NK-92 treated with Interleukin-12 subunit alpha and Interleukin-12 subunit beta, amount 100 ng/mL, for 24 hours (cell line): ENCODE results near the gene TMED1.
"Not testable (repeated sequence)": the region's sequence is repeated elsewhere in the genome, so short reads cannot be mapped to it uniquely, and the experiment has no call there.

Experiments used
- DNase-seq: peaks from one replicate; lab custom pipeline; 2025; lab: John Stamatoyannopoulos, UW

Gene TMED1

GRCh38 chr19:10835754-10836478 is at the start of gene TMED1:
TSS of gene TMED1 (minus strand) at chr19:10836212. CDS start at chr19:10836191, 21 bp downstream.
- DNase-seq = peak; percentile 99

- DNase-seq = no peak
Measured at GRCh38 chr19:10885201-10886169, 49.5 kb upstream of the TMED1 start.

- no peak for DNase-seq
Measured at GRCh38 chr19:10884274-10884673, 48.3 kb upstream of the TMED1 start.

GRCh38 chr19:10882108-10882457 is 46.1 kb upstream of the TMED1 start:
- no peak for DNase-seq

GRCh38 chr19:10881403-10882107 is 45.5 kb upstream of the TMED1 start:
- DNase-seq = no peak

GRCh38 chr19:10878253-10878652 is 42.2 kb upstream of the TMED1 start:
- no peak for DNase-seq

GRCh38 chr19:10877608-10878007 is 41.6 kb upstream of the TMED1 start:
- DNase-seq = not testable (repeated sequence)

GRCh38 chr19:10876459-10877240 is 40.6 kb upstream of the TMED1 start:
- DNase-seq = no peak

GRCh38 chr19:10874024-10874423 is 38.0 kb upstream of the TMED1 start:
- no peak for DNase-seq

- no peak for DNase-seq
Measured at GRCh38 chr19:10872546-10873107, 36.6 kb upstream of the TMED1 start.

GRCh38 chr19:10871711-10872545 is 35.9 kb upstream of the TMED1 start:
- no peak for DNase-seq

- DNase-seq = peak; percentile 99
Measured at GRCh38 chr19:10870955-10871603, 35.1 kb upstream of the TMED1 start, which contains the start of gene CARM1. TSS of gene CARM1 (plus strand) at chr19:10871553. CDS start at chr19:10871703, 150 bp downstream.

- DNase-seq = no peak
Measured at GRCh38 chr19:10870501-10870954, 34.5 kb upstream of the TMED1 start.

- not testable (repeated sequence) for DNase-seq
Measured at GRCh38 chr19:10869872-10870311, 33.9 kb upstream of the TMED1 start.

GRCh38 chr19:10868872-10869547 is 33.0 kb upstream of the TMED1 start:
- DNase-seq = no peak

- no peak for DNase-seq
Measured at GRCh38 chr19:10866495-10866894, 30.5 kb upstream of the TMED1 start.

GRCh38 chr19:10864538-10864899 is 28.5 kb upstream of the TMED1 start:
- DNase-seq = peak; percentile 62

- no peak for DNase-seq
Measured at GRCh38 chr19:10863107-10863717, 27.2 kb upstream of the TMED1 start.
